HG03045 (cell line): ENCODE data around the gene PLCB4.
"Not testable (repeated sequence)": the region's sequence is repeated elsewhere in the genome, so short reads cannot be mapped to it uniquely, and the experiment has no call there.

ENCODE experiments used
- ATAC-seq: cut with Tn5 transposase; IDR thresholded peaks from one replicate; pipeline ENCODE4 v1.9.1; 2021; ENCODE audit warnings: mild to moderate bottlenecking, moderate library complexity; ENCODE audit not compliant: unreplicated experiment

Gene PLCB4

GRCh38 chr20:9348747-9349146 lies 279.9 kb downstream of the PLCB4 start:
- ATAC-seq = no peak

DNA sequence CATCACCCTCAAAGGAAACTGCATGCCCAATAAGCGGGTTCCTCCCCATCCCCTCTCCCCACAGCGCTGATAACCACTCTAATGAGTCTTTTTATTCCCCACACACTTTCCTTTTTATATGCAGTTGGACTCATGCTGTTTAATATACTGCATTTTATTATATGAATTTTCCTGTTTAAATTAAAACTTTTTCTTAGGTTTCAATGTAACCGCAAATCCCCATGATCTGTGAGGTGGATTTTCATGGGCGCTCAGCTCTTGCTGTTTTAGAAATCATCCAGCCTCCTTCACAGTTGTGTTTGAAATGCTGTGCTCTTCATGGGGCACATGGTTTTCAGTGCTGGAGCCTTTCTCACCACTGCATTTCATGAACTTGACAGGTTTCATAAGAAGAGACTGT lies 280.4 kb downstream of the PLCB4 start:
- ATAC-seq = no peak

GRCh38 chr20:9352739-9353138 lies 283.9 kb downstream of the PLCB4 start:
- ATAC-seq = no peak

GRCh38 chr20:9353180-9353915 lies 284.5 kb downstream of the PLCB4 start:
- ATAC-seq = no peak

GRCh38 chr20:9353916-9354276 lies 285.0 kb downstream of the PLCB4 start:
- ATAC-seq = no peak

DNA sequence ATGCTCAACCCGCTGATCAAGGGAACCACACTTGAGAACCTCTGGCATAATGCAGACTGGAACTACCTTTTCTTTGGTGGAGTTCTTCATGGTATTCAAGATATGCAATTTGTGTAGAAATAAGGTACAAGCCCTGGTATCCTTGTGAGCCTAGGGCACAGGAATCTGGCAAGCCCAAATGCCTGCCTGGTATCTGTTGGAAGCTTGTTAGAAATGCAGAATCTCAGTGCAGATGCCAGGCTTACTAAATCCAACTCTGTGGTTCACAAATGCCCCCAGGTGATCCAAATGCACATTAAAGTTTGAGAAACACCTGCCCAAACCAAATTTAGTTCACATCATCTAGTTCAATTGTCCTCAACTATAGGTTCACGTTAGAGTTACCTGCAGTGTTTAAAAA lies 285.7 kb downstream of the PLCB4 start:
- ATAC-seq = no peak

- no peak for ATAC-seq
These were observed 289.1 kb downstream of the PLCB4 start for GRCh38 chr20:9358001-9358400.

GRCh38 chr20:9359561-9360308 lies 290.8 kb downstream of the PLCB4 start:
- no peak for ATAC-seq

GRCh38 chr20:9360431-9360830 lies 291.5 kb downstream of the PLCB4 start:
- ATAC-seq = no peak

- ATAC-seq = no peak
These were observed 294.8 kb downstream of the PLCB4 start for GRCh38 chr20:9363673-9364072.

GRCh38 chr20:9367328-9367727 lies 298.4 kb downstream of the PLCB4 start:
- no peak for ATAC-seq

DNA sequence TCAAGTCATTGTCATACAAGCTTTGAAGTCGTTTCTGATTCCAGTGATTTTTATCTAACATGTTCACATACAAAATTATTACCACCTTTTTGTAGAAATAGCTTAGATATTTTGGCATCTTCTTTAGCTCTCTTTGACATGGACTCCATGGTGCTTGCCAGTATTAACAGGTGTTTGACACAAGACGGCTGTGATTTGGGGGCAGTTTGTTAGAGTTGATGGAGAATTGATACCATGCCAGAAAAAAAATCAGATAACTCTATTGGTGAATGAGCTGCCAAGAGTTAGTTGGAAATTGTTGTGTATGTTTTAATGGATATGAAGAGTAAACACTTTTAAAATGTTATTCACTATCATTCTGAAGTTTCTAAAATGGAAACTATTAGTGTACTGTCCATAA lies 298.9 kb downstream of the PLCB4 start:
- ATAC-seq = no peak

- no peak for ATAC-seq
These were observed 300.0 kb downstream of the PLCB4 start for GRCh38 chr20:9368893-9369292.

GRCh38 chr20:9369557-9369956 lies 300.7 kb downstream of the PLCB4 start:
- no peak for ATAC-seq

GRCh38 chr20:9374072-9374471 lies 305.2 kb downstream of the PLCB4 start:
- ATAC-seq = no peak

GRCh38 chr20:9374480-9374879 lies 305.6 kb downstream of the PLCB4 start:
- no peak for ATAC-seq

DNA sequence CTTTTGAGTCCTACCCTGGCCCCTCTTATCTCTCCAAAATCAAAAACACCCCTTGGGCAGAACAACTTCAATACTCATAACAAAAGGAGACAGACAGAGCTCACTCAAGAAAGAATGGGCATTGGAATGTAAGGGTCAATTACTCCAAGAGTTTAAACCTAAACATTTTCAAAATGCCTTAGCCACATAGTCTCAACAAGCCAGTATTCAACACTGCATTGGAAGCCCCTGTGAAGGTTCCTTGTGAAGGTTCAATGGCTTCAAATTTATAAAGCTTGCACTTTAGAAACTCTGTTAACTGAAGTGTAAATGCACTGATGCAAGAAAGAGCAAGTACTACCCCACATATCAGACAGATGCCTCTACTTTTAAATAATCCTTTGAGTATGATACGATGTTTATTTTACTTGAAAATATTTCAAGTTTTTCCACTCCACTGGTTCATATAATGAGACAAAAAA lies 306.4 kb downstream of the PLCB4 start:
- no peak for ATAC-seq

DNA sequence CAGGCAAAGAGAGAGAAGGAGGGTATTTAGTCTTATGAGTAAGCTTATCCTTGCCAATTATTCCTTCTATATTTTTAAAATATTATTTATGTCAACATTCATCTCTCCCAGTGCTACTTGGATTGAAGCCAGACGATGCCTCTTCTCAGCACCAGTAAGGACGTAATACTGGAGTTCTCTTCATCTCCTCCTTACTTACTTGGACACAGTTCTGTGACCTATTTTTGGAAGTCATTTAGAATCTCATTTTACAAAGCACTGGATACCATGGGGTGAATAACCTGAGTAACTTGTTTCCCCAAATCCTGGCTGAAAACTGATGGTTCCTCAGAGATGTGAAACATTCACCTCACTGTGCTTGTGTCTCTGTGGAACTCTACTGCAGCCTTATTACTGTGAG lies 308.1 kb downstream of the PLCB4 start:
- ATAC-seq = no peak

DNA sequence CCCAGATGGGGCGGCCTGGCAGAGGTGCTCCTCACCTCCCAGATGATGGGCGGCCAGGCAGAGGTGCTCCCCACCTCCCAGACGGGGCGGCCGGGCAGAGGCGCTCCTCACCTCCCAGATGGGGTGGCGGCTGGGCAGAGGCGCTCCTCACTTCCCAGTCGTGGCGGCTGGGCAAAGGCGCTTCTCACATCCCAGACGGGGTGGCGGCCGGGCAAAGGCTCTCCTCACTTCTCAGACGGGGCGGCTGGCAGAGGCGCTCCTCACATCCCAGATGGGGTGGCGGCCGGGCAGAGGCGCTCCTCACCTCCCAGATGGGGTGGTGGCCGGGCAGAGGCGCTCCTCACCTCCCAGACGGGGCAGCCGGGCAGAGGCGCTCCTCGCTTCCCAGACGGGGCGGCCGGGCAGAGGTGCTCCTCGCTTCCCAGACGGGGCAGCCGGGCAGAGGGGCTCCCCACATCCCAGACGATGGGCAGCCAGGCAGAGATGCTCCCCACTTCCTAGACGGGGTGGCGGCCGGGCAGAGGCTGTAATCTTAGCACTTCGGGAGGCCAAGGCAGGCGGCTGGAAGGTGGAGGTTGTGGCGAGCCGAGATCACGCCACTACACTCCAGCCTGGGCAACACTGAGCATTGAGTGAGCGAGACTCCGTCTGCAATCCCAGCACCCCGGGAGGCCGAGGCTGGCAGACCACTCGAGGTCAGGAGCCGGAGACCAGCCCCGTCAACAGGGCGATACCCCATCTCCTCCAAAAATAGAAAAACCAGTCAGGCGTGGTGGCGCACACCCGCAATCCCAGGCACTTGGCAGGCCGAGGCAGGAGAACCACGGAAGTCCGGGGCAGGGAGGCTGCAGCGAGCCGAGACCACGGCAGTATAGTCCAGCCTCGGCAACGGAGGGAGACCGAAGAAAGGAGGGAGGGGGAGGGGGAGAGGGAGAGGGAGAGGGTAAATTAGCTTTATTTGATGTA lies 316.7 kb downstream of the PLCB4 start:
- not testable (repeated sequence) for ATAC-seq

- no peak for ATAC-seq
These were observed 319.4 kb downstream of the PLCB4 start for GRCh38 chr20:9388160-9388812.

DNA sequence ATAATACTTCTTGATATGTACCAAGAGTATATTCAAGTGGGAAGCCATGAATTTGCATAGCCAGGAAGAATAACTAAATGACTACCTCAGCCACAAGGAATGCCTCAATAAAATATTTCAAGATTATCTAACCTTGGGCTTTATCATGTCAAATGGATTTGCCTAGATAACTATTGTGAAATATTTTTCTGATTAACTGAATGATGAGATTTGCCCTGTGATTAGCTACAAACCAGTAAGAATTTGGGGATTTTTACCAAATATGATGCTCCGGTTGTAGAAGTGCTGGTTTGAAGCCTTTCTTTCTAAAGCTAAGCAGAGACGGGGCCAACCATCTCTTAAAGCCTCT lies 319.9 kb downstream of the PLCB4 start:
- no peak for ATAC-seq
